ENCODE results near the gene FUT7.
A peak's percentile ranks its signal among the peaks of the same experiment; 100 is the strongest.

Gene FUT7

GRCh38 chr9:137030538-137031527 lies 1.1 kb downstream of the FUT7 start:
- DNase-seq, result no peak

GRCh38 chr9:137030006-137030405 lies 1.9 kb downstream of the FUT7 start:
- no peak for DNase-seq

- peak in 1 of 2 experiments; percentile 62 for DNase-seq
Observed at GRCh38 chr9:137029058-137029936, 2.6 kb downstream of the FUT7 start.

- DNase-seq, result peak; percentile 49 to 73
Observed at GRCh38 chr9:137028263-137029057, 3.4 kb downstream of the FUT7 start.

- peak in 1 of 2 experiments; percentile 73 for DNase-seq
Observed at GRCh38 chr9:137027369-137028262, 4.3 kb downstream of the FUT7 start, which contains the start of gene ABCA2. Gene ABCA2 (minus strand): TSS chr9:137028237. CDS start chr9:137028140, 97 bp downstream.

- DNase-seq, result no peak
Observed at GRCh38 chr9:137026828-137027227, 5.1 kb downstream of the FUT7 start.

GRCh38 chr9:137026384-137026783 lies 5.5 kb downstream of the FUT7 start:
- peak in 1 of 2 experiments; percentile 25 for DNase-seq

- DNase-seq, result peak; percentile 34 to 71
Observed at GRCh38 chr9:137025517-137025966, 6.3 kb downstream of the FUT7 start.

- DNase-seq, result peak in 1 of 2 experiments; percentile 24
Observed at GRCh38 chr9:137023583-137023991, 8.3 kb downstream of the FUT7 start.

- DNase-seq, result no peak
Observed at GRCh38 chr9:137023157-137023556, 8.7 kb downstream of the FUT7 start.

GRCh38 chr9:137022662-137023008 lies 9.3 kb downstream of the FUT7 start:
- DNase-seq, result no peak

GRCh38 chr9:137021979-137022661 lies 9.8 kb downstream of the FUT7 start:
- DNase-seq, result no peak

- DNase-seq, result no peak
Observed at GRCh38 chr9:137021568-137021978, 10.3 kb downstream of the FUT7 start.

GRCh38 chr9:137020771-137021567 lies 10.9 kb downstream of the FUT7 start:
- DNase-seq, result no peak

- DNase-seq, result no peak
Observed at GRCh38 chr9:137019891-137020683, 11.8 kb downstream of the FUT7 start.

- no peak for DNase-seq
Observed at GRCh38 chr9:137018761-137019559, 12.9 kb downstream of the FUT7 start.

- no peak for DNase-seq
Observed at GRCh38 chr9:137017791-137018497, 13.9 kb downstream of the FUT7 start.

All from NCI-H524 (cell line).